Vagina (tissue), 2 donors: Measurements from ENCODE around the gene MBD4.

Experiments used
- CTCF ChIP-seq, 3 experiments: fragments of 450-650 bp in 2 of 3; fragments of 200-600 bp in 1 of 3; sonication (generic) in 1 of 3; IDR thresholded peaks; one replicate each; pipeline ENCODE4 v1.5.1; 2017 to 2019; ENCODE audit warnings: antibody characterized with exemption in 3 of 3, mild to moderate bottlenecking in 2 of 3, moderate library complexity in 2 of 3
- POLR2A ChIP-seq, 2 donors: fragments of 450-650 bp; IDR thresholded peaks; one replicate each; pipeline ENCODE4 v1.6.1; 2017; ENCODE audit warnings: antibody characterized with exemption in 2 of 2, mild to moderate bottlenecking in 2 of 2, moderate library complexity in 2 of 2

GRCh38 chr3:129398803-129399144, 41.0 kb downstream of the MBD4 start:
- TF ChIP-seq CTCF (IDR thresholded peaks at IDR 0.05) (no peak), POLR2A (IDR thresholded peaks at IDR 0.05) (no peak)
